CD4-positive, alpha-beta T cell (primary cell): ENCODE measurements around the gene LRRC30. TPM values are rescaled to one million over a fixed set of nuclear protein-coding genes. Genes with fewer than 3 reads are reported as not detected.

ENCODE experiments used
- ATAC-seq: fragments of 200-7000 bp; cut with Tn5 transposase; one replicate; pipeline ENCODE4 v1.10.0; 2022; ENCODE audit warnings: mild to moderate bottlenecking; ENCODE audit not compliant: poor library complexity
- CTCF ChIA-PET: fragments of 350-600 bp; sonication (Branson Sonifier 250); formaldehyde crosslinking; loops from one replicate; lab custom pipeline; 2021; ENCODE audit warnings: antibody characterized with exemption, inconsistent platforms; lab: Charles Lee
- POLR2A ChIA-PET: fragments of 350-600 bp; sonication (Branson Sonifier 250); formaldehyde crosslinking; loops from one replicate; lab custom pipeline; 2021; ENCODE audit warnings: antibody characterized with exemption, inconsistent platforms; lab: Charles Lee
- DNase-seq, 14 experiments: peaks; one replicate each; pipeline ENCODE4 v3.0.0-alpha.2; 2013 to 2020; ENCODE audit warnings: mixed read lengths in 2 of 14
- H3K27ac ChIP-seq, 2 donors: one replicate each; pipeline versions ENCODE4 v1.5.1 to v1.7.0; 2013; ENCODE audit warnings: low read length in 2 of 2, low read depth in 1 of 2, mild to moderate bottlenecking in 1 of 2
- H3K27me3 ChIP-seq, 2 experiments: 1 replicate in 1 of 2; 2 replicates in 1 of 2; pipeline versions ENCODE4 v1.6.1 to v1.7.0; 2013; ENCODE audit warnings: low read length in 2 of 2, control low read depth in 1 of 2, mild to moderate bottlenecking in 1 of 2, moderate library complexity in 1 of 2; ENCODE audit not compliant: insufficient read depth in 2 of 2, control insufficient read depth in 1 of 2
- H3K36me3 ChIP-seq: one replicate; pipeline ENCODE4 v1.6.1; 2013; ENCODE audit warnings: low read length, control low read depth; ENCODE audit not compliant: insufficient read depth
- H3K4me1 ChIP-seq: one replicate; pipeline ENCODE4 v1.6.1; 2013; ENCODE audit warnings: low read length, control low read depth; ENCODE audit not compliant: insufficient read depth
- H3K4me3 ChIP-seq: one replicate; pipeline ENCODE4 v1.5.1; 2013; ENCODE audit warnings: mild to moderate bottlenecking, low read length, moderate library complexity
- H3K9me3 ChIP-seq, 2 experiments: 1 replicate in 1 of 2; 2 replicates in 1 of 2; pipeline versions ENCODE4 v1.6.1 to v1.7.0; 2013; ENCODE audit warnings: low read length in 2 of 2, mild to moderate bottlenecking in 2 of 2, control low read depth in 1 of 2, moderate library complexity in 1 of 2; ENCODE audit not compliant: control insufficient read depth in 1 of 2, insufficient read depth in 1 of 2
- H3K27ac Mint-ChIP-seq: one replicate; pipeline ENCODE4 v1.8.0; 2020; ENCODE audit warnings: mixed read lengths
- H3K27me3 Mint-ChIP-seq: one replicate; pipeline ENCODE4 v1.8.0; 2021; ENCODE audit warnings: mixed read lengths
- H3K36me3 Mint-ChIP-seq: one replicate; pipeline ENCODE4 v1.8.0; 2021; ENCODE audit warnings: low read depth, mixed read lengths
- H3K4me1 Mint-ChIP-seq: one replicate; pipeline ENCODE4 v1.8.0; 2021; ENCODE audit warnings: low read depth, mixed read lengths
- H3K4me3 Mint-ChIP-seq: one replicate; pipeline ENCODE4 v1.8.0; 2020; ENCODE audit warnings: mild to moderate bottlenecking, mixed read lengths
- H3K9me3 Mint-ChIP-seq: one replicate; pipeline ENCODE4 v1.8.0; 2020; ENCODE audit warnings: mixed read lengths
- CTCF ChIP-seq: fragments of 200-600 bp; IDR thresholded peaks from one replicate; pipeline ENCODE4 v1.8.0; 2022; ENCODE audit warnings: antibody characterized with exemption, mild to moderate bottlenecking
- intact Hi-C, 2 experiments: fragments of 100-400 bp; cut with DNase I in 1 of 2; cut with micrococcal nuclease in 1 of 2; formaldehyde crosslinking; loops; one replicate each; pipeline versions ENCODE4 v1.15.1 to v1.9.0; 2023 to 2025; cut with DNase I, micrococcal nuclease
- total RNA-seq, 174 experiments: library from RNA in 2 of 174; stranded (reverse) in 2 of 174; gene quantifications; one replicate each; pipeline ENCODE4 v1.2.3 and lab custom pipeline; 2021 to 2026

LRRC30 gene
- total RNA-seq, 2 experiments from 2014 or later, result not detected

DNA sequence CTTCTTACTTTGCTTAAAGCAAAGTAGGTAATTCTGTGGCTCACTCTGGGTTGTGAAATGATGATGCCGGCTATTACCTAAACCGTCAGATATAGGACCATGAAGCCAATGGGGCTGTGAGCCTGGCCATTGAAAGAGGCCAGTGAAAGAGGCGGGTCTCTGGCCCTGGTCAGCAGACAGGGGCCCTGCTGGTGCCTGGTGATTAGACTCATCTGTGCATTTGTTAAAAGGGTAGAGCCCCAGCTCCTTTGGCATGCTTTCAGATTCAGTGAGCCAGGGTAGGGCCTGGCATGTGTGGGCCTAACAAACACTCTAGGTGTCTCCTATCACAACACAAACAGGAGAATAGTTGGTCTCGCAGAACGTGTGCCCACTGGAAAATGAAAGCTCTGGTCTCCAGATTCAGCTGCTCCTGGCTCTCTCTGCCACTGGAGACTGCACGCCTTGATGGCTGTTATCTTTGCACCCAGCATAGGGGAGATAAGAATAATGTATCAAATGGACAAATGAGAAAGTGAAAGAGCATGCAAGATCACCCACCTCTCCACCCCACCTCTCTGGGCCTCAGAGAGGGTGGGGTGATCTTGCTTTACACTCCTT, 6.9 kb downstream of the LRRC30 start:
- ATAC-seq (no peak), DNase-seq (no peak)
- Mint-ChIP-seq H3K36me3 (no peaks in the 10 kb centered on the region), H3K4me1 (no peaks in the 10 kb centered on the region), H3K4me3 (no peak overlapping the region), H3K27me3 (no peaks in the 10 kb centered on the region), H3K27ac (no peak overlapping the region), H3K9me3 (peaks cover 2% of the 10 kb centered on the region)
- TF ChIP-seq CTCF, result no peak
- H3K27me3 ChIP-seq, result no peaks in the 10 kb centered on the region
- ChIA-PET CTCF (no interaction called here), POLR2A (no interaction called here)
- no peaks in the 10 kb centered on the region for H3K4me1 ChIP-seq
- no peak overlapping the region for H3K27ac ChIP-seq
- intact Hi-C loops, result no loop called here
- no peaks in the 10 kb centered on the region for H3K9me3 ChIP-seq
- no peaks in the 10 kb centered on the region for H3K36me3 ChIP-seq
- H3K4me3 ChIP-seq, result no peak overlapping the region

DNA sequence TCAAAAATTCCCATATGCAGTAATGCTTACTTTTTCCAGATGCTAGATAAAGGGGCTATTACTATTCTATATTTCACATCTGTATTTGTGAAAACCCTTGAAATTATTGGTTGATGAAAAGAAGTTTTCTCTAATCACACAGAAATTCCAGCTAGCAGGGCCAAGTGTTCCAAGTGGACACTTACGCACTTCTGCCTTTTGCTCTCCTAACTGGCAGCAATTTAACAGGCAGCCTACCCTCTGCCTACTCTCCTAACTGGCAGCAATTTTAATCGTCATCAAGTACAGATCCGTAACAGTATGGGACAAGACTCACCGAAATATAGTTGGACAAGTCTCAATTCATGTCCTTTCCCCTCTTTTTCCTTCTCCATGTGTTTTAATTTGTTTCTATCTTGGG, 12.0 kb downstream of the LRRC30 start:
- no peak for DNase-seq
- Mint-ChIP-seq H3K9me3 (peaks cover 2% of the 10 kb centered on the region), H3K4me3 (no peak overlapping the region), H3K4me1 (no peaks in the 10 kb centered on the region), H3K27ac (no peak overlapping the region), H3K27me3 (peaks cover 8% of the 10 kb centered on the region), H3K36me3 (no peaks in the 10 kb centered on the region)
- no peak for ATAC-seq
- TF ChIP-seq CTCF, result no peak
- Histone ChIP-seq H3K36me3 (no peaks in the 10 kb centered on the region), H3K27me3 (no peaks in the 10 kb centered on the region), H3K4me3 (no peak overlapping the region), H3K9me3 (peaks cover 0 to 5% of the 10 kb centered on the region in 2 experiments), H3K4me1 (no peaks in the 10 kb centered on the region), H3K27ac (no peak overlapping the region)
- ChIA-PET POLR2A (no interaction called here), CTCF (no interaction called here)
- intact Hi-C loops, result no loop called here

DNA sequence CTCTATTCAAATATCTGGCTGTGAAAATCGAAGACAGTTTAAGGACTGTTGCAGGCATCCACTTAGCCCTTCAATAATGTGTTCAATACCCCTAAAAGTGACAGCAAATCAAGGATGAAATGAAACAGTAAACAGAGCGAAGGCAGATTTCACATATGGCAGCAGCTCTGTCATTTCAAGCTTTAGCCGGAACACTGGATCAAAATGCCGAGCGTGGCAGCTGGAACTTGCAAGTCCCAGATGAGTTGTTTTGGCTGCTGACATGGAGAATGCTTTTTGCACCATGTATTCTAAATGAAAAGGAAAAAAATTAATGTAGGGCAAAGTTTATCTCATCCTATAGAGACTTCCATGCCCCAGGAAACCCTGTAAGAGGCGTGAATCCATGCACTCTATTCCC, 18.0 kb downstream of the LRRC30 start:
- ATAC-seq (no peak), DNase-seq (no peak)
- no peak overlapping the region for H3K27ac ChIP-seq
- Mint-ChIP-seq H3K27me3 (peaks cover 8% of the 10 kb centered on the region), H3K4me3 (no peak overlapping the region), H3K27ac (no peak overlapping the region), H3K9me3 (no peaks in the 10 kb centered on the region), H3K36me3 (no peaks in the 10 kb centered on the region), H3K4me1 (no peaks in the 10 kb centered on the region)
- POLR2A ChIA-PET, result no interaction called here
- H3K36me3 ChIP-seq, result no peaks in the 10 kb centered on the region
- peaks cover 0 to 12% of the 10 kb centered on the region in 2 experiments for H3K9me3 ChIP-seq
- intact Hi-C loops, result no loop called here
- H3K4me1 ChIP-seq, result no peaks in the 10 kb centered on the region
- no peak for TF ChIP-seq CTCF
- H3K27me3 ChIP-seq, result peaks cover 0 to 3% of the 10 kb centered on the region in 2 experiments
- H3K4me3 ChIP-seq, result no peak overlapping the region
- CTCF ChIA-PET, result no interaction called here
